Measurements from ENCODE around the gene AK8.
A peak's percentile ranks its signal among the peaks of the same experiment; 100 is the strongest.

AK8 gene

DNA sequence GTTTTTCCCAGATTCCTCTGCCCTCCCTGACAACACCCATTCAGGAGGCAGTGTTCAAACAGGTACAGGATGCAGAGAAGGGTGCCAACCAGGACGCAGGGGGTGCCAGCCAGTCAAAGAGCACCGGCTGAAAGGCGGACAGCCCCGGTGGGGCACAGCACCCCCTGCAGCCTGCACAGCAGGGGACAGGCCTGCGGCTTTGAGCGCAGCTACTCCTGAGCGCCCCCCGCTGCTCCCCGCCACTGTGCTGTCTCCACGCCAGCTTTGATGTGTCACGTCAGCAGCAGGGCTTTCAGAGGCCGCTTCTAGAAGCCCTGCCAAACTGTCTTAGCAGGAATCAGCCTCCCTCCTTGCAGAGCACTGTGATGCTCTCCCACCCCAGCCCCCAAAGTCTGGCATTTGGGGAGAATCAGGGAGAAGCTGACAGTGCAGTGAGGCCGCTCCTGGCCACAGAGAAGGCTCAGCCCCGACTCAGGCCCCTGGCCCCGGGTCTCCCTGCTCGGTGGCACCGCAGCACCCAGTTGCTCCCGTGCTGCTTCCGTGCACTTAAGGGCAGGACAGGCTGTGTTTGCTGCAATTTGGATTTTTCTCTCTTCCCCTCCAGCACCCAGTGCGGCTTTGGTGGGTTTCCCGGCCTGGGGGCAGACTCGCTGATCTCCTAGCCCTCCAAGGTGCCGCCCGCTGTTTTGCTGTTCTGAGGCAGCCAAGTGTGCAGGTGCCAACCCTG is 20.3 kb downstream of the AK8 start:
- DNase-seq: peak in 1 of 14 donors; percentile 47

GRCh38 chr9:132857031-132857430 is 21.1 kb downstream of the AK8 start:
- peak in 1 of 14 donors; percentile 11 for DNase-seq

DNA sequence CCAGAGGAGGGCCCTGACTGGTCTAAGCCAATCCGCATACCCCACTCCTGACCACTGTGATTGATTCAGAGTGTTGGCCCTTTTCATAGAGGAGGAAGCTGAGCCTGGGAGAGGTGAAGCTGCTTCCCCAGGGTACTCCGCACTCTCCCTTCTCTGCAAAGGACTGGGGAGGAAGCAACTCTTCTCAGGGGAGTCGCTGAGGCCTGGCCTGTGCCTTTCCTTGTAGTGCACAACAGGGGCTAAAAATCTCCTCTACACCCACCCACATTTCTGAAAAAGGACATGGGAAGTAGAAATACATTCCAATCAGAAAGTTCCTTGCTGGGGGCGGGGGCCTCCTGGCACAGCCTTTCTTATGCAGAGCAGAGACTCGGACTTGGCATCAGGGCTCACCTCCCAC is 22.2 kb downstream of the AK8 start:
- DNase-seq: no peak

- no peak for DNase-seq
These were observed 23.3 kb downstream of the AK8 start for GRCh38 chr9:132854832-132855231.

DNA sequence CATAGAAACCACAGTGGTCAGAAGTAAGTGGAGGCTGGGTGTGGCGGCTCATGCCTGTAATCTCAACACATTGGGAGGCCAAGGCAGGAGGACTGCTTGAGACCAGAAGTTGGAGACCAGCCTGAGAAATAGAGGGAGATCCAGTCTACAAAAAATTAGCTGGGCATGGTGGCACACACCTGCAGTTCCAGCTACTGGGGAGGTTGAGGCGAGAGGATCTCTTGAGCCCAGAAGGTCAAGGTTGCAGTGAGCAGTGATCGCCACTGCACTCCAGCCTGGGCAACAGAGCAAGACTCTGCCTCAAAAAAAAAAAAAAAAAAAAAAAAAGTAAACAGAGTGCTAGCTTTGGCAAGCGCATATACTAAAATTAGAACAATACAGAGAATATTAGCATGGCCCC is 24.6 kb downstream of the AK8 start:
- DNase-seq: no peak

DNA sequence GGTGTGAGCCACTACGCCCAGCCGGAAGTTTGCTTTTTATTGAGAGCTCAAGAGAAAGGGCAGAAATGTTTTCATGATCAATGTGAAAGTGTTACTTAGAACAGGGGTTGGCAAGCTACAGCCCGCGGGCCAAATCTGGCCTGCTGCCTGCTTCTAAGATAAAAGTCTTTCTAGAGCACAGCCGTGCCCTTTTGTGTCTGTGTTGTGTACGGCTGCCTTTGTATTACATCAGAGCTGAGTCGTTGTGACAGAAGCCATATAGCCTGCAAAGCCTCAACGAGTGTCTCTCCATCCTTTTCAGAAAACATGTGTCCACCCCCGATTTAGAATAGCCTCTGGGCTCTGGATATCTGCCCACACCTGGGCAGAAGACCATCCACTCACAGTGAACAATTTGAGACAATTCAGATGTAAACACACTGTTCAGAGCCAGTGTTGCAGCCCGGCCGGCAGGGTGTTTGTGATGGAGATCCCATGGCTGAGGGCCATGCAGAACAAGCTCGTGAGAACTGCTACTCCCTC is 28.8 kb downstream of the AK8 start:
- DNase-seq: no peak

DNA sequence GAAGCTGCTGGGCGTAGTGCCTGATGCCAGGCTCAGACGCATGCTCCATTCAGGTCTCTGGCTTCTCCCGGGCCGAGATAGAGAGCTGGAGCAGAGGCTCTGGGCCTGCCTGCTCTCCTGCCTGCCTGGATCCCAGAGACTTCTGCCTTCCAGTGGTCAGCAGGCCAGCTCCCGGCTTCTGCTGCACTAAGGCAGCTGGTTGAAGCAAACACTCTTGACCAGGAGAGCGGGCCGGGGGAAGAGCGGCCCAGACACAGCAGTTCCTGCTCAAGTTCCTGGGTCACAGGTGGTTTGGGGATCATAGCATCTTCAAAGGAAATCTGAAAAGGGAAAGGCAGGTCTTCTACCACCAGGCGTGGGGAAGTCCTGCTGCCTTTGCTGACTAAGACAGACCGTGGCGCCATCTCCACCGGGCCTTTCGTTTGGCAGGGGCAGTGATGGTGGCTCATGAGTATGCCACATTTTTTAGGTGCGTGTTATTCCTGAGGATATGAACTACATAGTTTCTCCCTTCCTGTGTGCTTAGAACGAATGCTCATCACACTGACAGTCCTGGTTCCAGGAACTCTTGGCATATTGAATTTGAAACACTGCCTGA is 31.1 kb downstream of the AK8 start:
- DNase-seq: no peak

DNA sequence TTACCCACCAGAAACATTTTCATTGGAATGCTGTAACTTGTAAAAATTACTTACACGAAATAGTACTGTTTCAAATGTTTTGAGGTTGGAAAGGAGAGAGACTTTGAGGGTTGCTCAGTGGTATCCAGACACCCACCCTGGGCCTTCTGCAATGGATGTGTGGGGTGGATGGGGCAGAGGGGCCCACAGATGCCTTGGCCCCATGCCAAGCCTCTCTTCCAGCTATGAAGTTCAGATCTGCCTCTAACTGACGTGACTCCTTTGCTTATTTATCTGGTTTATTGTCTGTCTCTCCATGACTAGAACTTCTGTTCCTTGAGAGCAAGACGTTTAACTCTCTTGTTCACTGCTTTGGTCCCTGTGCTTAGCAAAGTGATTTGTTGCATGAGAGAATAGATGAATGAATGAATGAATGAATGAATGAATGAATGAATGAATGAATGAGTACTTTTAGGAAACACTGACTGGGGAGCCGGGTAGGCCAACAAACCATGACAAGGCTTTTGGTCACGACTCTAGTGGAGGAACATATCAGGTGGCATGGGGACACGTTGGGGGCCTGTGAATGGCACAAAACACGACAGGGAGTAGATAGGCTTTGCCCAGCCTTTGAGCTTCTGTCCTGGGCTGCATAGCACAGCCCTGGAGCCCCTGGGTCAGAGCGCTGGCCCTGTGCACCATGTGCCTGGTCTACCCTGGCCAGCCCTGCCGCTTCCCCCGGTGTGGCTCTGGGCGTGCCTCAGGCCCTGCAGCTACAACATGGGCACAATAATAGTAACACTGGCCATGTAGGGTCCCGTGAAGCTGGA is 31.8 kb downstream of the AK8 start:
- DNase-seq: no peak

DNA sequence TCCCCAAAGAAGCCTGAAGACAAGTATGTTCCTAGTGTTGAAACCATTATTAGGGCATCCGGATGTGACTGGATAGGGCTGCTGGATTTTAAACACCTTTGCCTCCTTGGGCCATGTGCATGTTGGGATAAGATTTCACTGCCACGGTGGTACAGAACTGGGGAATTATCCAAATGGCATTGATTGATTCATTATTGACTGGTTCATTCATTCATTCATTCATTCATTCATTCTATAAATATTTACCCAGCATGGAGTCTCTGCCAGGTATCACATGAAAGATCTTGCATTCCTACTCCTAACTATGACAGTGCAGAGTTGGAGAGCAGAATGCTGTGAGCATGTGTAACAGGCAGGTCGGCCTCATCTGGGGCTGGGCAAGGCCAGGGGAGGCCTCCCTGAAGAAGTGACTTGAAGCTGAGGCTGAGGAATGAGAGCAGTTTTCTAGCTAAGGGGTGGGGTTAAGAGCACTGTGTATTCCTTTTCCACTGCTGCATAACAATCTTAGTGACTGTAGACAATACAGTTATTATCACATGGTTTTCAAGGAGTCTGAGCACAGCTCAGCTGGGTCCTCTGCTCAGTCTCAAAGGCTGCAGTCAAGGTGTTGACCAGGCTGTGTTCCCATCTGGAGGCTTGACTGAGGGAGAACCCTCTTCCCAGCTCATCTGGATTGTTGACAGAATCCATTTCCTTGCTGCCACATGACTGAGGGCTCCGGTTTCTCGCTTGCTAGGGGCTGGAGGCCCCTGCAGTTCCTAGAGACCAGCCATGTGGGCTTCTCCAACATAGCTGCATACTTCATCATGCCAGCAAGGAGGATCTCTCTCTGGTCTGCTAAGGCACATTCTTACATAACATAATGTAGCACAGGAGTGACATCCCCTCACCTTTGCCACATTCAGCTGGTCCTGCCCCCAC is 35.7 kb downstream of the AK8 start:
- no peak for DNase-seq

DNA sequence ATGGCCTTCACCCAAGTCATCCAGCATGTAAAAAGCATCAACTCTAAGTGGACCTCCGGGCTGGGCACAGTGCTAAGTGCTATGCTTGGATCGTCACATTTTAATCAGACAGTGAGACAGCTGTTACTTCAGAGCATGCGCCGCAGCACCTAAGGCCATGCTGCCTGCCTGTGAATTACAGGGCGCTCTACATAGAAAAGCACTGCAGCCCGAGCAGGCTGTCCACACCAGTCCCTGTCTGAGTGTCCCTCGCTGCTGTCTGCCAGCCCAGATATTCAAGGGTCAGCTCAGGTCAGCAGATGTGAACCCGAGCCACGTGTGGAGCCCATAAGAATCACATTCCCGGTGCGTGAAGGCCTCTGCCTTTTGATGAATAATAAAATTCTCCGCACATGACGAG is 37.1 kb downstream of the AK8 start:
- no peak for DNase-seq

DNA sequence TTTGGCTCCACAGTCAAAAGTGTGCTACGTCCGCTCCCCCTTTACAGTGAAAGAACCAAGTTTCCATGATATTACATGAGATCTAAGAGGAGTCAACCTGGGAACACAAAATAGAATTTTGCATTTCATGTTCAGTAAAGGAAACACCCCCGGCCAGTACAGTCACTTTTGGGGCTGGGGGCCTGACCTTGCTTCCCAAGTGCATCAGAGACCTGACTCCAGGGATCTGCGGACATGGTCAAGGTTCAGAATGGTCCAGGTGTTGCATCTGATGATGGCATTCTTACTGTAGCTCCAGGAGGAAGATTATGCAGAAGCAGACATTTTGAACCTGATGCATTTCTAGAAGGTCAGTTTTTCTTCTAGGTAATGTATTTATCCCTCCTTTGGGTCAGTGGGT is 39.8 kb downstream of the AK8 start:
- DNase-seq: no peak

- DNase-seq: no peak
These were observed 40.4 kb downstream of the AK8 start for GRCh38 chr9:132837501-132838286.

DNA sequence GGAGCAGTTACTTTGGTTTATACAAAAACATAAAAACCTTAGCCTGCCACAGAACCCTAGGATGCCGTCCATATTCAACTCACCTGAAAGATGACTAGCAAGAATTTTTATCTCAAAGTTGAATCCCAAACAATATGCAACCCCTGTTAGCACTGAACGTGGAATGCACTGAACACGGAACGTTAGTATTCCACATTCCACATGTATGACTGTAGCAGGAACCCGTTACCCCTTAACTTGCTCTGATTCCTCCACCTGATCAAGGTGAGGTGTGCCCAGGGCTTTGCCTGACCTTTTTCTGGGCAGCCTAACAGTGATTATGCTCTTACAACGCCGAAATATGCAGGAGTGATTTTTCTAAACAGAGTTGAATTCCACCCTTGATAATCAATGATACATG is 43.7 kb downstream of the AK8 start:
- DNase-seq: no peak

GRCh38 chr9:132833550-132834121 is 44.4 kb downstream of the AK8 start:
- DNase-seq: no peak

GRCh38 chr9:132832171-132832881 is 45.8 kb downstream of the AK8 start:
- DNase-seq: no peak

DNA sequence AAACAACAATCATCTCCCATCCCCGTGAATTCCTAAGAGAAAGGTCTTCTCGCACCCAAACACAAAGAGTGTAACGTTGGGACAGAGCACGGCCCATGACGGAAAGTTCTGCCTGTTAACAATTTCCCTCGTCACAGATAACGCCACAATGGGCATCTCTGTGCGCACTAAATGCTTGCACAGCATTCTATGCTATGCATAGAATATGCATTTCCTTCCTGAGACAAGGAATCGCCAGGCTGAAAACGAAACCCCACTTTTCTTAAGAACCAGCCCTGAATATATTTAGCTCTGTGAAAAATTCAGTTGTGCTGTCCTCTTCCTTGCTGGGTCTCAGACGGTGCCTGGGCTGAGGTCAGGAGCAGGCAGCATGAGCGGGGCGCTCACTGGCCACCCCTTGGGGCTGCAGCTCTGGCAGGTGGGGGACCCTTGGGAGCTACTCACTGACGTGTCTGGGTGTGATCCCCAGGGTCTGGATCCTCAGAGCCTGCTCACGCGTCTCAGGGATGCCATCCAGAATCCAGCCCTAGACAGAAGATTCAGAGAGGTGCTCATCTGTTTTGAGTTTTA is 49.8 kb downstream of the AK8 start:
- no peak for DNase-seq

- DNase-seq: no peak
These were observed 50.7 kb downstream of the AK8 start for GRCh38 chr9:132827366-132827765.

DNA sequence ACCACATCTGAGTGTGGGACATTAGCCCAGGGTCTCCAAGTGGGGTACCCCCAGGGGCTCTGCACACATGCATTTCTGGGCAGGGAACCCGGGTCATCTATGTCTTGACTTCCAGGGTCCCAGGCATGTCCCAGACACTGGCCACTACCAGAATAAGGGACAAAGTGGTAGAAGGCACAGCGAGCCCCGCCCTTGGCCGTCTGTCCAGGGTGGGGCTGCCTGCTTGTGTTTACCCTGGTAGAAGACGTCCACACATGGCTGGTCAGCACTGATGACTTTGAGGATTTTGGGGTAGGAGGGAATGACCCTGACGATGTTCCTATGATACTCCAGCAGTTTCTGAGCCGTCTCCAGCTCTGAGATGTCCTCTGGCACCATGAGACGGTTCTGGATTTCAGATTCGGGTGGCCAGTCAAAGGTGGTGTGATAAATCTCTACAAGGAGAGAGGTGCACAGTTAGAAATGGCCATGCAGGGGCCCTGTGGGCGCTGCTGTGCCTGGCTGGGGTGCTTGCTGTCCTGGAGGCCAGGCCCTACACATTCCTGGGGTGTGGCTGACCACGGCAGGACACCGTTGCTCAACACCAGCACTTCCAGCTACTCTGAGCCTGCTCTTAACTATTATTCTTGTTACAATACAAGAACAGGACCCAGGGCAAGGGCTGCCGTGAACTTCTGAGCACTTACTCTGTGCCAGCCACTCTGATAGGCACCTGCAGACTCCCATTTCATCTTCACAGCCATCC is 51.3 kb downstream of the AK8 start:
- no peak for DNase-seq

DNA sequence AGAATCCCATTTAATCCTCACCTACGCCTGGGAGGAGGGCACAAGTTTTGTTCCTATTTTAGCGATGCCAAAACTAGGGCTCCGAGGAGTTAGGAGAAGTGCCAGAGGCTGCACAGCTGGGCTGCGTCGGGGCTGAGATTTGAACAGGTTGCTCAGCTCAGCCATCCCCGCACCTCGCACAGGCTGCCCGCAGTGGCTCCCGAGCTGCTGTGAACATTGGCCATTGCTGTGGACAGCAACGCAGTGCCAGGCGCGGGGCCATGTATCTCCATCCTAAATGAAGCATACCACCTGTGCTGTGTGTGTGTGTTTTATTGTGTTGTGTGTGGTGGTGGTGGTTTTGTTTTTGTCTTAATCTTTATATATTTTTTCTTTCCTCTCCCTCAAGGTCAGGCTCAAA is 52.0 kb downstream of the AK8 start:
- DNase-seq: no peak

Measured in C1 segment of cervical spinal cord (tissue), 14 donors.